ENCODE measurements around the gene L3MBTL4. TPM values are rescaled to one million over a fixed set of nuclear protein-coding genes. Genes with fewer than 3 reads are reported as not detected.
A peak's percentile ranks its signal among the peaks of the same experiment; 100 is the strongest.

L3MBTL4 gene
- total RNA-seq, 1 donor from 2014 or later: 0.34 TPM

DNA sequence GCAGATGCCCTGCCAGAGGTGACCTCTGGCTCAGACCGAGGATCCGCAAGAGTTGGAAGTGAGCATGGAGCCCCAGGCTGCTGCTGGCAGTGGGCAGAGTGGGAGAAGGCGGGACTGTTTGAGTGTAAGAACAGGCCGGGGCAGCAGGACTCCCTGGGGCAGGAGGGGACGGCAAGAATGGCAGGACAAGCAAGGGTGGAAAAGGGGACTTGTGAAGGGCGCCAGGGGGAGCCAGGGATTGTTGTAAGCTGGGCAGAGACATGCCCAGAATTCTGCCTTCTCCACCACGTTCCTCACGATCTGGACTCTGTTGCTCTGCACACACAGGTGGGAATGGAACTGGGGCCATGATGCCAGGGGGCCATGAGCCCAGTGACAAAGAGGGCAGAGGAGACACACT is 447.0 kb downstream of the L3MBTL4 start:
- Histone ChIP-seq H3K4me1 (peaks cover 10% of the 10 kb centered on the region), H3K36me3 (no peaks in the 10 kb centered on the region), H3F3A (ENCODE audit: low read depth) (no peaks in the 10 kb centered on the region), H3K79me2 (ENCODE audit: low read depth) (no peaks in the 10 kb centered on the region), H3K4me3 (no peak overlapping the region), H3K9ac (no peak overlapping the region), H3K27ac (no peak overlapping the region), H2AFZ (replicated peaks) (no peak overlapping the region), H3K27me3 (no peaks in the 10 kb centered on the region), H3K9me3 (ENCODE audit: low read depth) (no peaks in the 10 kb centered on the region), H3K4me2 (no peak overlapping the region), H4K20me1 (ENCODE audit: low read depth) (no peaks in the 10 kb centered on the region)
- TF ChIP-seq, protein P1, sequence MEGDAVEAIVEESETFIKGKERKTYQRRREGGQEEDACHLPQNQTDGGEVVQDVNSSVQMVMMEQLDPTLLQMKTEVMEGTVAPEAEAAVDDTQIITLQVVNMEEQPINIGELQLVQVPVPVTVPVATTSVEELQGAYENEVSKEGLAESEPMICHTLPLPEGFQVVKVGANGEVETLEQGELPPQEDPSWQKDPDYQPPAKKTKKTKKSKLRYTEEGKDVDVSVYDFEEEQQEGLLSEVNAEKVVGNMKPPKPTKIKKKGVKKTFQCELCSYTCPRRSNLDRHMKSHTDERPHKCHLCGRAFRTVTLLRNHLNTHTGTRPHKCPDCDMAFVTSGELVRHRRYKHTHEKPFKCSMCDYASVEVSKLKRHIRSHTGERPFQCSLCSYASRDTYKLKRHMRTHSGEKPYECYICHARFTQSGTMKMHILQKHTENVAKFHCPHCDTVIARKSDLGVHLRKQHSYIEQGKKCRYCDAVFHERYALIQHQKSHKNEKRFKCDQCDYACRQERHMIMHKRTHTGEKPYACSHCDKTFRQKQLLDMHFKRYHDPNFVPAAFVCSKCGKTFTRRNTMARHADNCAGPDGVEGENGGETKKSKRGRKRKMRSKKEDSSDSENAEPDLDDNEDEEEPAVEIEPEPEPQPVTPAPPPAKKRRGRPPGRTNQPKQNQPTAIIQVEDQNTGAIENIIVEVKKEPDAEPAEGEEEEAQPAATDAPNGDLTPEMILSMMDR (IDR thresholded peaks at IDR 0.05): no peak
- no peak for TF ChIP-seq EZH2phosphoT487 (IDR thresholded peaks at IDR 0.05)
- TF ChIP-seq EZH2 (IDR thresholded peaks at IDR 0.05): no peak
- Mint-ChIP-seq H3K4me3 (no peak overlapping the region), H3K27me3 (ENCODE audit: insufficient read depth, low read depth) (peaks cover 3% of the 10 kb centered on the region), H3K9me3 (no peaks in the 10 kb centered on the region), H3K4me1 (peaks cover 41% of the 10 kb centered on the region), H3K36me3 (no peaks in the 10 kb centered on the region), H3K27ac (peak overlapping the region; percentile 40)
- no peak for DNase-seq (ENCODE audit: low spot score)

DNA sequence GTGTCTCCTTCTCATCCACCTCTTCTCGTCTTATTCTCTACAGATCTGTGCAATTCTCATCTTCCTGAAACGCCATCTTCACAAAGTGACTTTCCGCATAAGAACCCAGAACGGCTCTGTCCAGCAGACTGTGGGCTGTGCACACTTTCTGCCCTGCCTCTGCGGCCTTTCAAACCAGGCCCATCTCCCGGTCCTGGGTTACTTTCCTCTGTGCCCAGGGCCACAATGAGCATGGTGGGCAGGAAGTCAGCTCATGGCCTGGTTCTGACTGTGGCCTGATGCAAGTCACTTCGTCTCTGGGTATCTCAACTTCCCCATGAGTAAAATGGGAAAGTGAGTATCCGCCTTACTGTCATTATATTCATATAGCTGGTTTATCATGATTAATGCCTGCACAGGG is 447.7 kb downstream of the L3MBTL4 start:
- Histone ChIP-seq H3K4me2 (no peak overlapping the region), H3K4me3 (no peak overlapping the region), H3K9me3 (ENCODE audit: low read depth) (no peaks in the 10 kb centered on the region), H3K27ac (no peak overlapping the region), H3K4me1 (peaks cover 10% of the 10 kb centered on the region), H4K20me1 (ENCODE audit: low read depth) (no peaks in the 10 kb centered on the region), H3K27me3 (no peaks in the 10 kb centered on the region), H2AFZ (replicated peaks) (no peak overlapping the region), H3K9ac (no peak overlapping the region), H3K36me3 (no peaks in the 10 kb centered on the region), H3K79me2 (ENCODE audit: low read depth) (no peaks in the 10 kb centered on the region), H3F3A (ENCODE audit: low read depth) (no peaks in the 10 kb centered on the region)
- H3K9me3 Mint-ChIP-seq: no peaks in the 10 kb centered on the region
- peaks cover 44% of the 10 kb centered on the region for H3K4me1 Mint-ChIP-seq
- H3K27ac Mint-ChIP-seq: no peak overlapping the region
- no peak for DNase-seq (ENCODE audit: low spot score)
- H3K4me3 Mint-ChIP-seq: no peak overlapping the region
- H3K27me3 Mint-ChIP-seq (ENCODE audit: insufficient read depth, low read depth): no peaks in the 10 kb centered on the region
- no peaks in the 10 kb centered on the region for H3K36me3 Mint-ChIP-seq
- TF ChIP-seq, protein P1 (IDR thresholded peaks at IDR 0.05): no peak
- TF ChIP-seq EZH2 (IDR thresholded peaks at IDR 0.05) (no peak), EZH2phosphoT487 (IDR thresholded peaks at IDR 0.05) (no peak)

DNA sequence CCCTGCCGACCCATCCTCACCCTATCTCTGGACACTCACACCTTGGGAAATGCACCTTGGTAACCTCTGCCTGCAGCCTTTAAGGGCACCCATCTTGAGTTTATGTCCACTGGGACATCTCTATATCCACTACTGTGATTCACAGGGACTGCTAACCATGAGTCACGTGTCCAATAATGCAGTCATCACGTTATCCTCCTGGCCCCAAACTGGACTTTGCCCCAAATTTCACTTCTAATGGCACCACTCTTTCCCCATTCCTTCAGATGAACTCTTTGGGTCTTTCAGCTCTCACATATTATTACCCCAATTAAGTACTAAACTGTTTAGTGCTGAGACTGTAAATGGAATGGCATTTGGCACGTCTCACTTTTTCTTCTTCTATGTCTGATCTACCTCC is 448.2 kb downstream of the L3MBTL4 start:
- no peaks in the 10 kb centered on the region for H3F3A ChIP-seq (ENCODE audit: low read depth)
- no peak overlapping the region for H3K27ac Mint-ChIP-seq
- H3K4me3 Mint-ChIP-seq: no peak overlapping the region
- H3K27me3 Mint-ChIP-seq (ENCODE audit: insufficient read depth, low read depth): no peaks in the 10 kb centered on the region
- H3K27ac ChIP-seq: no peak overlapping the region
- no peaks in the 10 kb centered on the region for H3K27me3 ChIP-seq
- H3K4me1 ChIP-seq: peaks cover 10% of the 10 kb centered on the region
- no peaks in the 10 kb centered on the region for H4K20me1 ChIP-seq (ENCODE audit: low read depth)
- no peak overlapping the region for H3K4me3 ChIP-seq
- TF ChIP-seq EZH2phosphoT487 (IDR thresholded peaks at IDR 0.05): no peak
- no peak for TF ChIP-seq EZH2 (IDR thresholded peaks at IDR 0.05)
- TF ChIP-seq, protein P1 (IDR thresholded peaks at IDR 0.05): no peak
- no peak for DNase-seq (ENCODE audit: low spot score)
- H3K4me1 Mint-ChIP-seq: peaks cover 47% of the 10 kb centered on the region
- H3K9me3 Mint-ChIP-seq: no peaks in the 10 kb centered on the region
- H3K36me3 ChIP-seq: no peaks in the 10 kb centered on the region
- H3K9ac ChIP-seq: no peak overlapping the region
- H3K4me2 ChIP-seq: no peak overlapping the region
- H3K79me2 ChIP-seq (ENCODE audit: low read depth): no peaks in the 10 kb centered on the region
- no peaks in the 10 kb centered on the region for H3K9me3 ChIP-seq (ENCODE audit: low read depth)
- no peaks in the 10 kb centered on the region for H3K36me3 Mint-ChIP-seq
- H2AFZ ChIP-seq (replicated peaks): no peak overlapping the region

Measured in neural progenitor cell (in vitro differentiated cells).